ENCODE measurements around the gene CNOT11. TPM values are rescaled to one million over a fixed set of nuclear protein-coding genes. Genes with fewer than 3 reads are reported as not detected.
A peak's percentile ranks its signal among the peaks of the same experiment; 100 is the strongest.

Gene CNOT11
- total and polyA plus RNA-seq, 2 experiments from 2014 or later = 22.6 to 33.3 TPM

DNA sequence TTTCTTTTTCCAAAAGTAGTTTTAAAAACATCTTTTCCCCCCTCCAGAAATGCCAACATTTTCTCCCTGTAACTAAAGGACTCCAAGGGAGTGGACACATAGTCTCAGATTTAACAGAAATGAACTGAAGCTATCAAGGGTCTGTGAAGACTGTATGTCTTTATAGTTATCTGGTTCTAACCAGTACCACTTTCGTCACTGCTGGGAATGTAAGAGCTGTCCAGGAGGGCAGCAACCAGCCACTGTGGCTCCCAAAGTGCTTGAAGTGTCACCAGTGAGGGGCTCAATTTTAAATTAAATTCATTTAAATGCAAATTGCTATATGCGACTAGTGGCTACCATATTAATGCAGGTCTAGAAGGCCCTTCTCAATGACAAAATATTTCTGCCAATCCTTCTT is 40.9 kb downstream of the CNOT11 start:
- Histone ChIP-seq H3K4me2 (ENCODE audit: unreplicated experiment) (no peak overlapping the region), H3K36me3 (ENCODE audit: low read depth) (peaks cover 36% of the 10 kb centered on the region), H3K27ac (no peak overlapping the region), H3K27me3 (replicated peaks; ENCODE audit: insufficient read depth) (no peaks in the 10 kb centered on the region), H3F3A (ENCODE audit: insufficient read depth) (peaks cover 25% of the 10 kb centered on the region), H3K9ac (no peak overlapping the region), H3K4me3 (no peak overlapping the region), H3K4me1 (ENCODE audit: insufficient read depth) (peaks cover 25% of the 10 kb centered on the region), H3K9me2 (ENCODE audit: insufficient read depth) (no peaks in the 10 kb centered on the region), H4K20me1 (ENCODE audit: insufficient read depth) (peaks cover 14% of the 10 kb centered on the region; the same call in 1 of the 2 replicates), H2AFZ (no peak overlapping the region), H3K79me2 (ENCODE audit: insufficient read depth) (peaks cover 96% of the 10 kb centered on the region), H3K9me3 (ENCODE audit: low read depth) (no peaks in the 10 kb centered on the region)
- 95 to 98% methylated on average over 2 of the region's 2 CpGs for WGBS, 2 experiments (ENCODE audit: low coverage in 1 of 2, low lambda C conversion rate in 2 of 2, missing lambda C conversion rate in 2 of 2)
- in situ Hi-C loops (cut with MboI) = no loop called here
- DNase-seq = no peak
- TF ChIP-seq EZH2 (IDR thresholded peaks at IDR 0.05; ENCODE audit: insufficient read depth, poor library complexity, severe bottlenecking) = no peak

DNA sequence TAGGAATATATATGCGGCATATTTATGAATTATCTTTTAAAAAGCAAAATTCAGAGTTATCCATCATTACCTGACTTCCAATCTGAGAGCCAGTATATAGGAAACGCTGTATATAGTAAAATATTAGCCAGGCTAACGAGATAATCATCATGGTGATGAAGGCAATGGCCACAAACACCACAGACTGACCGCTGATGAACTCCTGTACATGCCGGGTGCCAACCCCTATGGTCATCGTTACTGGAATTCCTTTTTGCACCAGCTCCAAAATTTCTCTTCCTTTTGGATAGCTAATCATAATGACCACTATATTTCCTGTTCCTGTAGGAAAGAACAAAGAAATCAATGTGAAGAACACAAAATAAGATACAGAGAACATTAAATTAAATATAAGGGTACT is 42.2 kb downstream of the CNOT11 start:
- Histone ChIP-seq H4K20me1 (ENCODE audit: insufficient read depth) (peaks cover 14% of the 10 kb centered on the region; the same call in 1 of the 2 replicates), H3K79me2 (ENCODE audit: insufficient read depth) (peaks cover 98% of the 10 kb centered on the region), H3K27ac (no peak overlapping the region), H3K4me2 (ENCODE audit: unreplicated experiment) (no peak overlapping the region), H2AFZ (no peak overlapping the region), H3K4me3 (no peak overlapping the region), H3K9me3 (ENCODE audit: low read depth) (no peaks in the 10 kb centered on the region), H3F3A (ENCODE audit: insufficient read depth) (peaks cover 25% of the 10 kb centered on the region), H3K36me3 (ENCODE audit: low read depth) (peaks cover 32% of the 10 kb centered on the region), H3K4me1 (ENCODE audit: insufficient read depth) (peaks cover 27% of the 10 kb centered on the region), H3K9me2 (ENCODE audit: insufficient read depth) (no peaks in the 10 kb centered on the region), H3K9ac (no peak overlapping the region), H3K27me3 (replicated peaks; ENCODE audit: insufficient read depth) (no peaks in the 10 kb centered on the region)
- TF ChIP-seq EZH2phosphoT487 (IDR thresholded peaks at IDR 0.05; ENCODE audit: insufficient read depth, low read depth) (no peak), EZH2 (IDR thresholded peaks at IDR 0.05; ENCODE audit: insufficient read depth, poor library complexity, severe bottlenecking) (no peak)
- in situ Hi-C loops (cut with MboI) = no loop called here
- DNase-seq = no peak
- WGBS, 2 experiments (ENCODE audit: low coverage in 1 of 2, low lambda C conversion rate in 2 of 2, missing lambda C conversion rate in 2 of 2) = 94% methylated on average over 6 of the region's 6 CpGs

DNA sequence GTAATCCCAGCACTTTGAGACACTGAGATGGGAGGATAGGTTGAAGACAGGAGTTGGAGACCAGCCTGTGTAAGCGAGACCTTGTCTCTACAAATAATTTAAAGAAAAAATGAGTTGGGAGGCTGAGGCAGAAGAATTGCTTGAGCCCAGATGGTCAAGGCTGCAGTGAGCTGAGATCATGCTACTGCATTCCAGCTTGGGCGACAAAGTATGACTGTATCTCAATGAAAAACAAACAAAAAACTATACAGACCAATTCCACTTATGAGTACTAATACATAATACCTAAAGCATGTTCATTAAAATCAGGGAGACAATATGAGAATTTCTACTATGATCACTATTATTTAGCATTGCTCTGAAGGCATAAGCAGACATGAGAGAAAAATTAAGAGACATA is 43.2 kb downstream of the CNOT11 start:
- Histone ChIP-seq H3K36me3 (ENCODE audit: low read depth) (peaks cover 32% of the 10 kb centered on the region), H3K79me2 (ENCODE audit: insufficient read depth) (peaks cover 99% of the 10 kb centered on the region), H3K4me2 (ENCODE audit: unreplicated experiment) (peak overlapping the region; percentile 90), H3K4me3 (peak overlapping the region; percentile 52), H3F3A (ENCODE audit: insufficient read depth) (peaks cover 25% of the 10 kb centered on the region), H3K4me1 (ENCODE audit: insufficient read depth) (peaks cover 31% of the 10 kb centered on the region), H4K20me1 (ENCODE audit: insufficient read depth) (peaks cover 14% of the 10 kb centered on the region; the same call in 1 of the 2 replicates), H2AFZ (no peak overlapping the region), H3K9me2 (ENCODE audit: insufficient read depth) (no peaks in the 10 kb centered on the region), H3K27ac (peak overlapping the region; percentile 75), H3K9ac (peak overlapping the region; percentile 33), H3K27me3 (replicated peaks; ENCODE audit: insufficient read depth) (no peaks in the 10 kb centered on the region), H3K9me3 (ENCODE audit: low read depth) (no peaks in the 10 kb centered on the region)
- 5 to 8% methylated on average over 2 of the region's 2 CpGs for WGBS, 2 experiments (ENCODE audit: low coverage in 1 of 2, low lambda C conversion rate in 2 of 2, missing lambda C conversion rate in 2 of 2)
- DNase-seq = peak; percentile 82
- in situ Hi-C loops (cut with MboI) = no loop called here
- no peak for TF ChIP-seq EZH2phosphoT487 (IDR thresholded peaks at IDR 0.05; ENCODE audit: insufficient read depth, low read depth)
- no peak for TF ChIP-seq EZH2 (IDR thresholded peaks at IDR 0.05; ENCODE audit: insufficient read depth, poor library complexity, severe bottlenecking)

DNA sequence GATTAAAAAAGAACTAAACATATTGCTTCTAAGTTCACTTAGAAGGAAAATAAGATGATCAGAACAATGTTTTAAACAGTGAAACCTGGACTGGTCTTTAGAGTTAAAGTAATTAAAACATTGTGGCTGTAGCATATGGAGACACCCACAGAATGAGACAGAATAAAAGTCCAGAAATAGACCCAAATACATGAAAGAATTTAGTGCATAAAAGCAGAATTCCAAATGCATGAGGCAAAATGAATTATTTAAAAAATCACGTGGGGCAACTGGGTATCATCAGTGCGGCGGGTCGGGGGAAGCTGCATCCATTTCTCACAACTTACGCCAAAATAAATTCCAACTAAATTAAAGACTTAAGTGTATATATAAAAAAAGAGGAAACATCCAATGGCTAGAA is 43.7 kb downstream of the CNOT11 start:
- WGBS, 2 experiments (ENCODE audit: low coverage in 1 of 2, low lambda C conversion rate in 2 of 2, missing lambda C conversion rate in 2 of 2) = 36 to 39% methylated on average over 5 of the region's 5 CpGs
- Histone ChIP-seq H2AFZ (no peak overlapping the region), H3K36me3 (ENCODE audit: low read depth) (peaks cover 32% of the 10 kb centered on the region), H3K4me2 (ENCODE audit: unreplicated experiment) (peak overlapping the region; percentile 90), H3K79me2 (ENCODE audit: insufficient read depth) (peaks cover 100% of the 10 kb centered on the region), H3K4me3 (peak overlapping the region; percentile 52), H3K9me2 (ENCODE audit: insufficient read depth) (no peaks in the 10 kb centered on the region), H4K20me1 (ENCODE audit: insufficient read depth) (peaks cover 14% of the 10 kb centered on the region; the same call in 1 of the 2 replicates), H3K9me3 (ENCODE audit: low read depth) (no peaks in the 10 kb centered on the region), H3F3A (ENCODE audit: insufficient read depth) (peaks cover 25% of the 10 kb centered on the region), H3K9ac (peak overlapping the region; percentile 33), H3K27ac (peak overlapping the region; percentile 75), H3K27me3 (replicated peaks; ENCODE audit: insufficient read depth) (no peaks in the 10 kb centered on the region), H3K4me1 (ENCODE audit: insufficient read depth) (peaks cover 31% of the 10 kb centered on the region)
- DNase-seq = peak; percentile 58
- TF ChIP-seq EZH2 (IDR thresholded peaks at IDR 0.05; ENCODE audit: insufficient read depth, poor library complexity, severe bottlenecking) (no peak), EZH2phosphoT487 (IDR thresholded peaks at IDR 0.05; ENCODE audit: insufficient read depth, low read depth) (no peak)
- in situ Hi-C loops (cut with MboI) = no loop called here

DNA sequence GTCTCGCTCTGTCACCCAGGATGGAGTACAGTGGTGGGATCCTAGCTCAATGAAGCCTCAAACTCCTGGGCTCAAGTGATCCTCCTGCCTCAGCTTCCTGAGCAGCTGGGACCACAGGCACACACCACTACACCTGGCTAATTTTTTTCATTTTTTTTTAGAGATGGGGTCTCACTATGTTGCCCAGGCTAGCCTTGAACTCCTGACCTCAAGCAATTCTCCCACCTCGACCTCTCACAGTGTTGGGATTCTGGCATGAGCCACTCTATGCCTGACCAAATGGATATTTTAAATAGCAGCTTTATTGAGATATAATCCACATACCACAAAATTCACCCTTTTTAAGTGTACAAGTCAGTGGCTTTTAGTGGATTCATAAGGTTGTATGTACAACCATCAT is 44.7 kb downstream of the CNOT11 start:
- no peak for DNase-seq
- Histone ChIP-seq H3K9me3 (ENCODE audit: low read depth) (no peaks in the 10 kb centered on the region), H3K4me3 (no peak overlapping the region), H3K79me2 (ENCODE audit: insufficient read depth) (peaks cover 100% of the 10 kb centered on the region), H3K9ac (no peak overlapping the region), H3K9me2 (ENCODE audit: insufficient read depth) (no peaks in the 10 kb centered on the region), H3K27ac (no peak overlapping the region), H4K20me1 (ENCODE audit: insufficient read depth) (peaks cover 14% of the 10 kb centered on the region; the same call in 1 of the 2 replicates), H2AFZ (no peak overlapping the region), H3F3A (ENCODE audit: insufficient read depth) (peaks cover 25% of the 10 kb centered on the region), H3K4me1 (ENCODE audit: insufficient read depth) (peaks cover 31% of the 10 kb centered on the region), H3K4me2 (ENCODE audit: unreplicated experiment) (no peak overlapping the region), H3K27me3 (replicated peaks; ENCODE audit: insufficient read depth) (no peaks in the 10 kb centered on the region), H3K36me3 (ENCODE audit: low read depth) (peaks cover 24% of the 10 kb centered on the region)
- 50 to 54% methylated on average over 2 of the region's 2 CpGs for WGBS, 2 experiments (ENCODE audit: low coverage in 1 of 2, low lambda C conversion rate in 2 of 2, missing lambda C conversion rate in 2 of 2)
- no peak for TF ChIP-seq EZH2phosphoT487 (IDR thresholded peaks at IDR 0.05; ENCODE audit: insufficient read depth, low read depth)
- in situ Hi-C loops (cut with MboI) = no loop called here
